HG03558 (cell line): ENCODE measurements around the gene KRTAP5-6.

ENCODE experiments used
- ATAC-seq: cut with Tn5 transposase; IDR thresholded peaks from one replicate; pipeline ENCODE4 v1.9.1; 2021; ENCODE audit warnings: moderate number of reproducible peaks; ENCODE audit not compliant: unreplicated experiment; ENCODE audit errors: extremely low read depth

Gene KRTAP5-6

DNA sequence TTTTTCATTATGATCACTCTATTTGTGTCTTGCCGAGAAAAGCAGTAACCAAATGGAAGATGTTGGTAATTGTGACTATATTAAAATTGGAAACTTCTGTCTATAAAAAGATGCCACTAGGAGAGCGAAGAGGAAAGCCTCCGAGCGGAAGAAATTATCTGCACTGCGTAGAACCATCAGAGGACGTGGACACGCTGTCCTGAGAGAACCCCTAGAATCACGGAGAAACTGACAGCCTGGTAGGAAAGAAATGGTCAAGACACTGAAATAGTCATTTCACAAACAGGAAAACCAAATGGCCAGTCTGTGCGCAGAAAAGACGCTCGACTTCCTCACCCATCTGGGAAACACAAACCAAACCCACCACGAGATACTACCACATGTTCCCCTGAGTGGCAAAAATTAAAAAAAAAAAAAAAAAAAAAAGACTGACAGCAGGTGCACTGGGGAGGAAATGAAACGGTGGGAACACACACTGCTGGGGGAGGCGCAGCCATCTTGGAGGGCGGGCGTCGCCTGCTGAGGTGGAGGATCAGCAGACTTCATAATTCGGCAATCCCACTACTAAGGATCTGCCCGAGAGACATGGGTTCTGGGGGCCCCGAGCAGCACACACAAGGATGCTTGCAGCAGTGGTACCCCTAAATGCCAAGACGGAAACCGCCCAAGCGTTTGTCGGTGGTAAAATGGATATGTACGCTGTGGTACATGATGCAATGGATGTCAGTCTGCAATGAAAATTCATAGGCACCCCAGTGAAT lies 32.1 kb downstream of the KRTAP5-6 start:
- no peak for ATAC-seq

DNA sequence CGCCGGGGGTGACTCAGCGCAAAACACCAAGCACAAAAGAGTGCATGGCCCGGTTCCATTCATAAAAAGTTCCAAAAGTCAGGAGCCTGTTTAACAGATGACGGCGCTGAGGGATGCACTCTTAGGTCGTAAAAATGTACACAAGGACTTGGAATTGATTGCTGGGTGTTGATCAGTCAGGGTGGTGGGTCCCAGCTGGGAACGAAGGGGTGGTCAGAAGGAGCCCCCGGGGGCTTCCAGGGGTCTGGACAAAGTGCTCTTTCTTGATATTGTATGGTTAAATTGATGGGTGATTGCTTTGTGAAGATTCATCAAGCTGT lies 32.7 kb downstream of the KRTAP5-6 start:
- ATAC-seq, result no peak

GRCh38 chr11:1730059-1730629 lies 33.1 kb downstream of the KRTAP5-6 start:
- ATAC-seq, result no peak

- no peak for ATAC-seq
These were observed 34.6 kb downstream of the KRTAP5-6 start for GRCh38 chr11:1731451-1732059.

- ATAC-seq, result no peak
These were observed 35.5 kb downstream of the KRTAP5-6 start for GRCh38 chr11:1732418-1733008.

DNA sequence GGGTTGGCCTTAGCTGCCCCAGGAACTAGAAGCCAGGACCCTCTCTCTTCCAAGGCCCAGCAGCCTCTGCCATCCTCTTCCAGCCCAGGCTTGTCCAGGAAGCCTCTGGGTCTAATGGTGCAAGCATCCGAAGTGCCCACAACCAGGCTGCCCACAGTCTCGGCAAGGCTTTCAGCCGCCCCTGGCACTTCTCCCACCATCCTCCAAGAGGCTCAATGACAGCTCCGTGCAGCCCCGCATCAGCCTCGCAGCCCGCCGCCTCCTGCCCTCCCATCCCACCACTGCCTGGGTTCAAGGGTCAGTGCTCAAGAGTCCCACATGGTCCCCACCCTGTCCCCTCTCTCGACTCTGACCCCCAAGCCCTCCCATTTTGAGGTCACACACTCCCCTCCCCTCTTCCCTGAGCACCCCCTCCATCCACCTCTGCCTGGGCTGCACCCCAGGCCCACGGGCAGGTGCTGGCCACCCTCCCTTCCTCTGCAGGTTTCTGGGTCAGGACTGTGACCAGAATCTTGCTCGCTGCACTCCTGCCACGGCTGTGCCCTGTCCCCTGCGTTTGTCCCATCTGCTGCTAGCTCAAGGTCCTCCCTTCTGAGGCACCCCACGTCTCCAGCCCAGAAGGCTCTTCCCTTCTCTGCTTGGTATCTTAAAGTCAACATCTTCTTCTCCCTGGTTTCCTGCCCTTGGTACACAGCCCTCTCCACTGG lies 36.2 kb downstream of the KRTAP5-6 start:
- no peak for ATAC-seq

GRCh38 chr11:1733716-1734640 lies 37.0 kb downstream of the KRTAP5-6 start:
- no peak for ATAC-seq

- ATAC-seq, result no peak
These were observed 37.7 kb downstream of the KRTAP5-6 start for GRCh38 chr11:1734641-1735081.

- ATAC-seq, result no peak
These were observed 38.3 kb downstream of the KRTAP5-6 start for GRCh38 chr11:1735271-1735670.

DNA sequence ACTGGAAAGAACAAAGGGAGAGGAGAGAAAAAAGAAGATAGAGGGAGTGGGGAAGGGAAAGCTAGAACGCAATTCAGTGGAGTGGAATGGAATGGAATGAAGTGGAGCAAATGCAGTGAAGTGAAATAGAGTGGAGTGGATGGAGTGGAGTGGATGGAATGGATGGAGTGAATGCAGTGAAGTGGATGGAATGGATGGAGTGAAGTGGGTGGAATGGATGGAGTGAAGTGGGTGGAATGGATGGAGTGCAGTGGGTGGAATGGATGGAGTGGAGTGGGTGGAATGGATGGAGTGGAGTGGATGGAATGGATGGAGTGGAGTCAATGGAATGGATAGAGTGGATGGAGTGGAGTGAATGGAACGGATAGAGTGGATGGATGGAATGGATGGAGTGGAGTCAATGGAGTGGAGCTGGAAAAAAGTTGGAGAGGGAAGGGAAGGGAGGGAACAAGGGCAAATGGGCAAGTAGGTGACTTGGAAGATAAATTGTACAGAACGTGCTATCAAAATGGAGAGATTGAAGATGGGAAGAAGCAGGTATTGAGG lies 39.5 kb downstream of the KRTAP5-6 start:
- no peak for ATAC-seq

GRCh38 chr11:1737080-1737757 lies 40.2 kb downstream of the KRTAP5-6 start:
- ATAC-seq, result no peak

- ATAC-seq, result no peak
These were observed 41.4 kb downstream of the KRTAP5-6 start for GRCh38 chr11:1738380-1738779.

- ATAC-seq, result no peak
These were observed 42.6 kb downstream of the KRTAP5-6 start for GRCh38 chr11:1739576-1739975.

- ATAC-seq, result no peak
These were observed 44.0 kb downstream of the KRTAP5-6 start for GRCh38 chr11:1740786-1741530.

- no peak for ATAC-seq
These were observed 44.7 kb downstream of the KRTAP5-6 start for GRCh38 chr11:1741741-1742140.

GRCh38 chr11:1742371-1742770 lies 45.4 kb downstream of the KRTAP5-6 start:
- ATAC-seq, result no peak

GRCh38 chr11:1742869-1743584 lies 46.0 kb downstream of the KRTAP5-6 start:
- no peak for ATAC-seq
